ENCODE data around the gene ADAMTS7. TPM values are rescaled to one million over a fixed set of nuclear protein-coding genes. Genes with fewer than 3 reads are reported as not detected.

ADAMTS7 gene, protein sequence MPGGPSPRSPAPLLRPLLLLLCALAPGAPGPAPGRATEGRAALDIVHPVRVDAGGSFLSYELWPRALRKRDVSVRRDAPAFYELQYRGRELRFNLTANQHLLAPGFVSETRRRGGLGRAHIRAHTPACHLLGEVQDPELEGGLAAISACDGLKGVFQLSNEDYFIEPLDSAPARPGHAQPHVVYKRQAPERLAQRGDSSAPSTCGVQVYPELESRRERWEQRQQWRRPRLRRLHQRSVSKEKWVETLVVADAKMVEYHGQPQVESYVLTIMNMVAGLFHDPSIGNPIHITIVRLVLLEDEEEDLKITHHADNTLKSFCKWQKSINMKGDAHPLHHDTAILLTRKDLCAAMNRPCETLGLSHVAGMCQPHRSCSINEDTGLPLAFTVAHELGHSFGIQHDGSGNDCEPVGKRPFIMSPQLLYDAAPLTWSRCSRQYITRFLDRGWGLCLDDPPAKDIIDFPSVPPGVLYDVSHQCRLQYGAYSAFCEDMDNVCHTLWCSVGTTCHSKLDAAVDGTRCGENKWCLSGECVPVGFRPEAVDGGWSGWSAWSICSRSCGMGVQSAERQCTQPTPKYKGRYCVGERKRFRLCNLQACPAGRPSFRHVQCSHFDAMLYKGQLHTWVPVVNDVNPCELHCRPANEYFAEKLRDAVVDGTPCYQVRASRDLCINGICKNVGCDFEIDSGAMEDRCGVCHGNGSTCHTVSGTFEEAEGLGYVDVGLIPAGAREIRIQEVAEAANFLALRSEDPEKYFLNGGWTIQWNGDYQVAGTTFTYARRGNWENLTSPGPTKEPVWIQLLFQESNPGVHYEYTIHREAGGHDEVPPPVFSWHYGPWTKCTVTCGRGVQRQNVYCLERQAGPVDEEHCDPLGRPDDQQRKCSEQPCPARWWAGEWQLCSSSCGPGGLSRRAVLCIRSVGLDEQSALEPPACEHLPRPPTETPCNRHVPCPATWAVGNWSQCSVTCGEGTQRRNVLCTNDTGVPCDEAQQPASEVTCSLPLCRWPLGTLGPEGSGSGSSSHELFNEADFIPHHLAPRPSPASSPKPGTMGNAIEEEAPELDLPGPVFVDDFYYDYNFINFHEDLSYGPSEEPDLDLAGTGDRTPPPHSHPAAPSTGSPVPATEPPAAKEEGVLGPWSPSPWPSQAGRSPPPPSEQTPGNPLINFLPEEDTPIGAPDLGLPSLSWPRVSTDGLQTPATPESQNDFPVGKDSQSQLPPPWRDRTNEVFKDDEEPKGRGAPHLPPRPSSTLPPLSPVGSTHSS (N-terminal part only)
- total RNA-seq = 23.8 and 56.5 TPM in 2 replicates

DNA sequence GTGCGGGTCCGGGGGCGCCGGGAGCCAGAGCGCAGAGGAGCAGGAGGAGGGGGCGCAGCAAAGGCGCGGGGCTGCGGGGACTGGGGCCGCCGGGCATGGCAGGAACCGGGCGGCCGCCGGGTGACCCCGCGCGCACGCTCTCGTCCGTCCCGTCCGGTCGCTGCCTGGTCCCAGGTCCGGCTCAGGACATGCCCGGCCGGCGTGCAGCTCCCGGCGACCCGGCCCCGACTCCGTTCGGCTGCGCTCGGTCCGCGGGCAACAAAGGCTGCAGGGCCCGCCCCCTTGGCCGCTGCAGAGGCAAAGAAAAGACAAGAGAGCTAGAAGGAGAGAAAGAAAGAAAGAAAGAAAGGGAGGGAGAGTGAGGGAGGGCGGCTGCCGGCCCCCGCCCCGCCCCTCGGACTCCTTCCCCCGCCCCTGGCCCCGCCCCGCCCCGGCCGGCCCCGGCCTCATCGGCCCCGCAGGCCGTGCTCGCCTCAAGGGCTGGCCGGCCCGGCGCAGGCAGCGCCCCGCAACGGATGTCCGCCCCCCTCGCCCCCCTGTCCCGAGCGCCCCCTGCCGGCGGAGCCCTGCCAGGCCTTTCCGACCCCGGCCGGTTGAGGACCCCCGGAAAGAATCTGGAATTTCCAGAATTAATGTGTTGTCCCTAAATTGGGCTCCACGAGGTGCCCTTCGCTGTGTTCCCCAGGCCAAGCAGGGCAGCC lies at the start of gene ADAMTS7:
Gene ADAMTS7 (minus strand): TSS at position 341 of the 701 bp plus-strand sequence. CDS start 244 bp downstream, at position 97.

Other genes with a start within 250 kb of the ADAMTS7 start
- 1.8 and 6.0 TPM in 2 replicates for gene CHRNA5, start 245.9 kb downstream of the ADAMTS7 start, total RNA-seq
- 0.13 TPM in 1 of 2 replicates, not detected in the other for gene CHRNA3, start 190.5 kb downstream of the ADAMTS7 start, total RNA-seq
- gene CHRNB4, start 170.3 kb downstream of the ADAMTS7 start, total RNA-seq = 0.13 TPM in 1 of 2 replicates, not detected in the other
- 246 and 256 TPM in 2 replicates for gene MORF4L1, start 61.4 kb upstream of the ADAMTS7 start, total RNA-seq
- gene CTSH, start 133.6 kb upstream of the ADAMTS7 start, total RNA-seq = 10.8 and 78.7 TPM in 2 replicates